ENCODE measurements around the gene GNG2.

GNG2 gene

GRCh38 chr14:51999084-51999483, 138.7 kb downstream of the GNG2 start:
- no peak for DNase-seq

- no peak for DNase-seq
Measured at GRCh38 chr14:52000019-52000582, 139.7 kb downstream of the GNG2 start.

GRCh38 chr14:52000696-52001095, 140.3 kb downstream of the GNG2 start:
- no peak for DNase-seq

- no peak for DNase-seq
Measured at GRCh38 chr14:52002542-52002941, 142.1 kb downstream of the GNG2 start.

GRCh38 chr14:52003324-52003723, 142.9 kb downstream of the GNG2 start:
- DNase-seq: no peak

- DNase-seq: no peak
Measured at GRCh38 chr14:52005625-52006024, 145.2 kb downstream of the GNG2 start.

GRCh38 chr14:52006361-52006760, 145.9 kb downstream of the GNG2 start:
- no peak for DNase-seq

GRCh38 chr14:52007211-52007610, 146.8 kb downstream of the GNG2 start:
- no peak for DNase-seq

- DNase-seq: no peak
Measured at GRCh38 chr14:52007637-52008036, 147.2 kb downstream of the GNG2 start.

GRCh38 chr14:52008136-52008535, 147.7 kb downstream of the GNG2 start:
- DNase-seq: no peak

- DNase-seq: no peak
Measured at GRCh38 chr14:52010173-52010693, 149.8 kb downstream of the GNG2 start.

- no peak for DNase-seq
Measured at GRCh38 chr14:52011523-52011922, 151.1 kb downstream of the GNG2 start.

GRCh38 chr14:52012635-52013034, 152.2 kb downstream of the GNG2 start:
- DNase-seq: no peak

- no peak for DNase-seq
Measured at GRCh38 chr14:52013984-52014600, 153.7 kb downstream of the GNG2 start.

- no peak for DNase-seq
Measured at GRCh38 chr14:52014601-52015267, 154.3 kb downstream of the GNG2 start.

GRCh38 chr14:52015411-52016030, 155.1 kb downstream of the GNG2 start:
- DNase-seq: no peak

GRCh38 chr14:52018252-52018651, 157.8 kb downstream of the GNG2 start:
- no peak for DNase-seq

GRCh38 chr14:52018970-52019369, 158.6 kb downstream of the GNG2 start:
- DNase-seq: no peak
